Measurements from ENCODE around the gene NUP93. TPM values are rescaled to one million over a fixed set of nuclear protein-coding genes. Genes with fewer than 3 reads are reported as not detected.

The NUP93 gene
- total RNA-seq, 5 donors from 2014 or later (not counting 1 experiment from before 2014, with no cell fraction given): 52.6 to 72.4 (median 60.5) TPM

GRCh38 chr16:56870276-56870888, 140.5 kb downstream of the NUP93 start:
- no peaks in the 10 kb centered on the region for H3K27me3 Mint-ChIP-seq
- H3K4me1 ChIP-seq (ENCODE audit: control insufficient read depth in 1 of 2, extremely low read depth in 1 of 2, insufficient read depth in 2 of 2, low read length in 2 of 2): peaks cover 0 to 11% of the 10 kb centered on the region in 2 experiments
- no peak overlapping the region for H3K4me3 ChIP-seq (ENCODE audit: control insufficient read depth in 1 of 2, extremely low read depth in 1 of 2, low read length in 1 of 2)
- H3K36me3 Mint-ChIP-seq: no peaks in the 10 kb centered on the region
- peaks cover 0 to 5% (median 3%) of the 10 kb centered on the region in 3 donors for H3K4me1 Mint-ChIP-seq
- H3K27ac Mint-ChIP-seq: no peak overlapping the region
- H3K27ac ChIP-seq (ENCODE audit: low read length): no peak overlapping the region
- ChIA-PET CTCF (interaction anchor here in 1 of 2 donors (0.7 to 1.4 kb wide), 2 partner anchors 75 to 77 kb away, joined by 3 to 4 read pairs; no protein-coding TSS in a partner anchor), POLR2A (no interaction called here)
- H3K36me3 ChIP-seq (ENCODE audit: control insufficient read depth in 2 of 2, extremely low read depth in 1 of 2, insufficient read depth in 1 of 2, low read length in 1 of 2): no peaks in the 10 kb centered on the region
- peak in 1 of 4 experiments; percentile 19 for ATAC-seq (replicated peaks in 1 of 4)
- no peaks in the 10 kb centered on the region for H3K9me3 ChIP-seq
- H3K27me3 ChIP-seq (replicated peaks in 1 of 2; ENCODE audit: control insufficient read depth in 2 of 2, extremely low read depth in 1 of 2, insufficient read depth in 2 of 2, low read length in 1 of 2): no peaks in the 10 kb centered on the region
- no peak overlapping the region for H3K4me3 Mint-ChIP-seq
- DNase-seq: no peak
- H3K9me3 Mint-ChIP-seq: no peaks in the 10 kb centered on the region
- 94% methylated on average over 5 of the region's 14 CpGs for WGBS (ENCODE audit: insufficient coverage)

GRCh38 chr16:56871172-56871593, 141.3 kb downstream of the NUP93 start:
- WGBS (ENCODE audit: insufficient coverage): 68% methylated on average over 3 of the region's 7 CpGs
- DNase-seq (no peak), ATAC-seq (replicated peaks in 1 of 4) (no peak)
- Histone ChIP-seq H3K36me3 (ENCODE audit: control insufficient read depth in 2 of 2, extremely low read depth in 1 of 2, insufficient read depth in 1 of 2, low read length in 1 of 2) (no peaks in the 10 kb centered on the region), H3K9me3 (no peaks in the 10 kb centered on the region), H3K4me1 (ENCODE audit: control insufficient read depth in 1 of 2, extremely low read depth in 1 of 2, insufficient read depth in 2 of 2, low read length in 2 of 2) (peaks cover 0 to 11% of the 10 kb centered on the region in 2 experiments), H3K4me3 (ENCODE audit: control insufficient read depth in 1 of 2, extremely low read depth in 1 of 2, low read length in 1 of 2) (no peak overlapping the region), H3K27me3 (replicated peaks in 1 of 2; ENCODE audit: control insufficient read depth in 2 of 2, extremely low read depth in 1 of 2, insufficient read depth in 2 of 2, low read length in 1 of 2) (no peaks in the 10 kb centered on the region), H3K27ac (ENCODE audit: low read length) (no peak overlapping the region)
- ChIA-PET CTCF (interaction anchor here in 1 of 2 donors (0.7 kb wide), 1 partner anchor 74 kb away, joined by 3 read pairs; no protein-coding TSS in a partner anchor), POLR2A (no interaction called here)
- no peak overlapping the region for H3K4me3 Mint-ChIP-seq
- H3K36me3 Mint-ChIP-seq: no peaks in the 10 kb centered on the region
- peaks cover 0 to 5% (median 3%) of the 10 kb centered on the region in 3 donors for H3K4me1 Mint-ChIP-seq
- no peak overlapping the region for H3K27ac Mint-ChIP-seq
- no peaks in the 10 kb centered on the region for H3K27me3 Mint-ChIP-seq
- no peaks in the 10 kb centered on the region for H3K9me3 Mint-ChIP-seq

GRCh38 chr16:56872863-56873391, 143.0 kb downstream of the NUP93 start:
- H3K27ac ChIP-seq (ENCODE audit: low read length): no peak overlapping the region
- ChIA-PET POLR2A (no interaction called here), CTCF (interaction anchor here in 1 of 2 donors (0.6 kb wide), 1 partner anchor 21 kb away, joined by 3 read pairs; no protein-coding TSS in a partner anchor)
- ATAC-seq (replicated peaks in 1 of 4) (no peak), DNase-seq (no peak)
- peaks cover 0 to 3% of the 10 kb centered on the region in 2 experiments for H3K27me3 ChIP-seq (replicated peaks in 1 of 2; ENCODE audit: control insufficient read depth in 2 of 2, extremely low read depth in 1 of 2, insufficient read depth in 2 of 2, low read length in 1 of 2)
- H3K36me3 Mint-ChIP-seq: no peaks in the 10 kb centered on the region
- no peaks in the 10 kb centered on the region for H3K4me1 Mint-ChIP-seq
- no peaks in the 10 kb centered on the region for H3K9me3 ChIP-seq
- H3K36me3 ChIP-seq (ENCODE audit: control insufficient read depth in 2 of 2, extremely low read depth in 1 of 2, insufficient read depth in 1 of 2, low read length in 1 of 2): no peaks in the 10 kb centered on the region
- H3K4me1 ChIP-seq (ENCODE audit: control insufficient read depth in 1 of 2, extremely low read depth in 1 of 2, insufficient read depth in 2 of 2, low read length in 2 of 2): no peaks in the 10 kb centered on the region
- H3K9me3 Mint-ChIP-seq: no peaks in the 10 kb centered on the region
- H3K27me3 Mint-ChIP-seq: no peaks in the 10 kb centered on the region
- 74% methylated on average over 4 of the region's 10 CpGs for WGBS (ENCODE audit: insufficient coverage)
- H3K4me3 Mint-ChIP-seq: no peak overlapping the region
- H3K27ac Mint-ChIP-seq: no peak overlapping the region
- no peak overlapping the region for H3K4me3 ChIP-seq (ENCODE audit: control insufficient read depth in 1 of 2, extremely low read depth in 1 of 2, low read length in 1 of 2)

DNA sequence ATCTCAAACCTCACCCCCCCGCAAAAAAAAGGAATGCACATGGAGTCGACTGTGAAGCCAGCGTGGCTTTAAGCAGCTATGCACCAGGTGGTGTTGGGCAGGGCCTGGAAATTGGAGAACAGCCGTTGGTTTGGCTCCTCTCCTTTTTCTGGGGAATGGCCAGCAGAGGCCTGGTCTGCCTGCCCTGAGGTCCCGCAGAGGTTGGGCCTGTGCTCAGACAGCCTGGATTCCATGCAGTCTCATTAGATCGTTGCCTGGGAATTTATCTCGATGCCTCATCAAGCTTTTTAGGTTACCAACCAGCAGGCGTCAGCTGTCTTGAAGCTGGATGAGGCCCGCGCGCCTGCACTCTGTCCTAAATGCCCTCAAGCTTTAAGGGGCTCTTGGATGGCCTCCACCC, 144.9 kb downstream of the NUP93 start:
- no peaks in the 10 kb centered on the region for H3K9me3 Mint-ChIP-seq
- no peaks in the 10 kb centered on the region for H3K27me3 Mint-ChIP-seq
- H3K27ac ChIP-seq (ENCODE audit: low read length): no peak overlapping the region
- no peak for ATAC-seq (replicated peaks in 1 of 4)
- ChIA-PET CTCF (interaction anchor here (0.6 to 0.7 kb wide), 3 partner anchors 130 to 1026 kb away, joined by 3 to 5 read pairs (median 4); no protein-coding TSS in a partner anchor), POLR2A (interaction anchor here in 1 of 2 donors (0.6 kb wide), 1 partner anchor 9 kb away, joined by 3 read pairs; no protein-coding TSS in a partner anchor)
- H3K27ac Mint-ChIP-seq: no peak overlapping the region
- no peak for DNase-seq
- no peaks in the 10 kb centered on the region for H3K9me3 ChIP-seq
- H3K4me1 Mint-ChIP-seq: no peaks in the 10 kb centered on the region
- H3K36me3 Mint-ChIP-seq: no peaks in the 10 kb centered on the region
- WGBS (ENCODE audit: insufficient coverage): 90% methylated on average over 5 of the region's 11 CpGs
- no peak overlapping the region for H3K4me3 ChIP-seq (ENCODE audit: control insufficient read depth in 1 of 2, extremely low read depth in 1 of 2, low read length in 1 of 2)
- H3K36me3 ChIP-seq (ENCODE audit: control insufficient read depth in 2 of 2, extremely low read depth in 1 of 2, insufficient read depth in 1 of 2, low read length in 1 of 2): no peaks in the 10 kb centered on the region
- no peaks in the 10 kb centered on the region for H3K4me1 ChIP-seq (ENCODE audit: control insufficient read depth in 1 of 2, extremely low read depth in 1 of 2, insufficient read depth in 2 of 2, low read length in 2 of 2)
- H3K4me3 Mint-ChIP-seq: no peak overlapping the region
- peaks cover 0 to 3% of the 10 kb centered on the region in 2 experiments for H3K27me3 ChIP-seq (replicated peaks in 1 of 2; ENCODE audit: control insufficient read depth in 2 of 2, extremely low read depth in 1 of 2, insufficient read depth in 2 of 2, low read length in 1 of 2)

GRCh38 chr16:56876048-56876447, 146.1 kb downstream of the NUP93 start:
- Histone ChIP-seq H3K9me3 (no peaks in the 10 kb centered on the region), H3K27me3 (replicated peaks in 1 of 2; ENCODE audit: control insufficient read depth in 2 of 2, extremely low read depth in 1 of 2, insufficient read depth in 2 of 2, low read length in 1 of 2) (peaks cover 0 to 3% of the 10 kb centered on the region in 2 experiments), H3K4me1 (ENCODE audit: control insufficient read depth in 1 of 2, extremely low read depth in 1 of 2, insufficient read depth in 2 of 2, low read length in 2 of 2) (no peaks in the 10 kb centered on the region), H3K4me3 (ENCODE audit: control insufficient read depth in 1 of 2, extremely low read depth in 1 of 2, low read length in 1 of 2) (no peak overlapping the region), H3K36me3 (ENCODE audit: control insufficient read depth in 2 of 2, extremely low read depth in 1 of 2, insufficient read depth in 1 of 2, low read length in 1 of 2) (no peaks in the 10 kb centered on the region), H3K27ac (ENCODE audit: low read length) (no peak overlapping the region)
- no peak overlapping the region for H3K27ac Mint-ChIP-seq
- H3K4me1 Mint-ChIP-seq: no peaks in the 10 kb centered on the region
- no peaks in the 10 kb centered on the region for H3K36me3 Mint-ChIP-seq
- CTCF ChIA-PET: no interaction called here
- no peak overlapping the region for H3K4me3 Mint-ChIP-seq
- no peaks in the 10 kb centered on the region for H3K9me3 Mint-ChIP-seq
- DNase-seq: no peak
- POLR2A ChIA-PET: no interaction called here
- no CpG with 5 or more reads among the region's 4 CpGs for WGBS (ENCODE audit: insufficient coverage)
- no peak for ATAC-seq (replicated peaks in 1 of 4)
- H3K27me3 Mint-ChIP-seq: no peaks in the 10 kb centered on the region

DNA sequence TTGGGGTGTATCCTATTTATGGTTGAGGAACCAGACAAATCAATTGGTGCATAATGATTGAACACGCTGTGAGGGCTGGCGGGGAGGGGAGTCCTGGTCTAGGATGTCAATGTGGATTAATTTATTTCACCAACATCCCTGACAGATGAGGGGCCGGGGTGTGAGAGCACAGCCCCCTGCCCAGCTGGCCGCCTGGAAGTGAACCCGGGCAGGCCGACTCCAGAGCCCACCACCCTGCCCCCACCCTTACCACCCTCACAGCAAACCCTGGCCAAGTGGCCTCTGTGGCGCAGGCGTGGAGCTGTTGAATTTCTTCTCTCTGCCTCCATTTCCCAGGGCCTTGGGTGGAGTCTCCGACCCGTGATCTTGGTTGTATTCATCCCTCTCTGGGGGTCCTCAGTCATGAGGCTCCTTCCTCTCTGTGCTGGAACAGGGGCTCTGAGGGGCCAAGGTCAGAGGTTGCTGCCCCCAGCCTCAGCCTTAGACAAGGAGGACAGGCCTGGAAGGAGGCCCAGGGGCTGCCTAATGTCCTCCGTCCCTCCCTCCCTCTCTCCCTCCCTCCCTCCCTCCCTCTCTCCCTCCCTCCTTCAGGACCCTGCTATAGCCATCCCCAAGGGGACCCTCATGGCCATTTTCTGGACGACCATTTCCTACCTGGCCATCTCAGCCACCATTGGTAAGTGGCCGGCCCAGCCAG, 147.7 kb downstream of the NUP93 start:
- H3K27me3 Mint-ChIP-seq: no peaks in the 10 kb centered on the region
- no peaks in the 10 kb centered on the region for H3K36me3 ChIP-seq (ENCODE audit: control insufficient read depth in 2 of 2, extremely low read depth in 1 of 2, insufficient read depth in 1 of 2, low read length in 1 of 2)
- H3K9me3 Mint-ChIP-seq: no peaks in the 10 kb centered on the region
- ChIA-PET POLR2A (no interaction called here), CTCF (no interaction called here)
- H3K36me3 Mint-ChIP-seq: no peaks in the 10 kb centered on the region
- ATAC-seq (replicated peaks in 1 of 4): no peak
- no peaks in the 10 kb centered on the region for H3K4me1 ChIP-seq (ENCODE audit: control insufficient read depth in 1 of 2, extremely low read depth in 1 of 2, insufficient read depth in 2 of 2, low read length in 2 of 2)
- no peaks in the 10 kb centered on the region for H3K9me3 ChIP-seq
- H3K27ac Mint-ChIP-seq: no peak overlapping the region
- H3K27ac ChIP-seq (ENCODE audit: low read length): no peak overlapping the region
- no peaks in the 10 kb centered on the region for H3K4me1 Mint-ChIP-seq
- H3K27me3 ChIP-seq (replicated peaks in 1 of 2; ENCODE audit: control insufficient read depth in 2 of 2, extremely low read depth in 1 of 2, insufficient read depth in 2 of 2, low read length in 1 of 2): peaks cover 0 to 3% of the 10 kb centered on the region in 2 experiments
- H3K4me3 Mint-ChIP-seq: no peak overlapping the region
- 97% methylated on average over 4 of the region's 13 CpGs for WGBS (ENCODE audit: insufficient coverage)
- no peak for DNase-seq
- H3K4me3 ChIP-seq (ENCODE audit: control insufficient read depth in 1 of 2, extremely low read depth in 1 of 2, low read length in 1 of 2): no peak overlapping the region

Data from T-cell (primary cell).